Endothelial cell of umbilical vein (primary cell): ENCODE measurements around the gene PTPRU. TPM values are rescaled to one million over a fixed set of nuclear protein-coding genes. Genes with fewer than 3 reads are reported as not detected.

Experiments
- BruUV-seq: library from RNA; stranded (reverse); fragments of 400-500 nt; replicated peaks from 2 replicates; lab custom pipeline; 2021; lab: Mats Ljungman, UMichigan
- CTCF ChIA-PET: fragments of 300-600, 350-600 bp; sonication (Branson Sonifier 250); formaldehyde crosslinking; loops from one replicate; lab custom pipeline; 2021; ENCODE audit warnings: antibody characterized with exemption, inconsistent platforms; lab: Charles Lee
- POLR2A ChIA-PET: fragments of 300-600, 350-600 bp; sonication (Branson Sonifier 250); formaldehyde crosslinking; loops from one replicate; lab custom pipeline; 2021; ENCODE audit warnings: antibody characterized with exemption, inconsistent platforms; lab: Charles Lee
- DNase-seq: peaks from one replicate; pipeline ENCODE4 v3.0.0-alpha.2; 2011; ENCODE audit warnings: low read depth, low spot score
- FAIRE-seq: peaks from 2 replicates; lab custom pipeline; 2011; peaks lifted over from hg19 to GRCh38; lab: Jason Lieb, UNC
- H2AFZ ChIP-seq: 2 replicates; pipeline ENCODE4 v1.6.0; 2012; ENCODE audit warnings: low read depth, low read length, control low read depth, inconsistent platforms
- H3K27ac ChIP-seq: 2 replicates; pipeline ENCODE4 v1.5.1; 2011; ENCODE audit warnings: low read depth, mild to moderate bottlenecking, control low read depth, low read length, moderate library complexity; ENCODE audit not compliant: insufficient read depth
- H3K27me3 ChIP-seq, 2 experiments: 2 replicates each; pipeline versions ENCODE4 v1.6.0 to v1.6.1; 2011; ENCODE audit warnings: low read length in 2 of 2, mixed read lengths in 1 of 2; ENCODE audit not compliant: control insufficient read depth in 2 of 2, insufficient read depth in 2 of 2
- H3K36me3 ChIP-seq, 2 experiments: 2 replicates in 1 of 2; 3 replicates in 1 of 2; pipeline ENCODE4 v1.5.1; 2011; ENCODE audit warnings: low read length in 2 of 2, mild to moderate bottlenecking in 1 of 2, moderate library complexity in 1 of 2; ENCODE audit not compliant: control insufficient read depth in 2 of 2, insufficient read depth in 2 of 2; ENCODE audit errors: extremely low read depth in 1 of 2
- H3K4me1 ChIP-seq: 3 replicates; pipeline ENCODE4 v1.5.1; 2011; ENCODE audit warnings: mild to moderate bottlenecking, low read length; ENCODE audit not compliant: control insufficient read depth, insufficient read depth; ENCODE audit errors: extremely low read depth
- H3K4me2 ChIP-seq: 2 replicates; pipeline ENCODE4 v1.6.1; 2011; ENCODE audit warnings: low read length, control low read depth, mixed read lengths; ENCODE audit not compliant: insufficient read depth
- H3K4me3 ChIP-seq, 3 experiments: fragments of 200-600 bp in 1 of 3; sonication (generic), shearing (Covaris generic) in 1 of 3; replicated peaks in 1 of 3; 2 replicates each; pipeline ENCODE4 v1.5.1; 2011 to 2016; ENCODE audit warnings: control low read depth in 3 of 3, low read length in 3 of 3, mild to moderate bottlenecking in 2 of 3, inconsistent platforms in 1 of 3, low read depth in 1 of 3, moderate library complexity in 1 of 3; ENCODE audit not compliant: insufficient read depth in 1 of 3
- H3K79me2 ChIP-seq: 2 replicates; pipeline ENCODE4 v1.6.0; 2012; ENCODE audit warnings: low read length, inconsistent platforms; ENCODE audit not compliant: control insufficient read depth, insufficient read depth
- H3K9ac ChIP-seq: replicated peaks from 2 replicates; pipeline ENCODE3; 2011; ENCODE audit warnings: low read length, control low read depth; ENCODE audit not compliant: insufficient read depth; ENCODE audit errors: extremely low read depth
- H3K9me1 ChIP-seq: replicated peaks from 3 replicates; pipeline ENCODE4 v1.6.0; 2011; ENCODE audit warnings: mild to moderate bottlenecking, low read length; ENCODE audit not compliant: control insufficient read depth, insufficient read depth; ENCODE audit errors: extremely low read depth
- H3K9me3 ChIP-seq: replicated peaks from 2 replicates; pipeline ENCODE4 v1.5.1; 2012; ENCODE audit warnings: low read length, inconsistent platforms; ENCODE audit not compliant: control insufficient read depth, insufficient read depth
- H4K20me1 ChIP-seq: replicated peaks from 2 replicates; pipeline ENCODE3; 2011; ENCODE audit warnings: mild to moderate bottlenecking, low read length; ENCODE audit not compliant: control insufficient read depth, insufficient read depth; ENCODE audit errors: extremely low read depth
- EZH2 ChIP-seq: IDR thresholded peaks from 2 replicates; pipeline ENCODE4 v1.6.1; 2012; ENCODE audit warnings: borderline replicate concordance, low read depth, mild to moderate bottlenecking, moderate library complexity, low read length, inconsistent platforms; ENCODE audit not compliant: severe bottlenecking
- FOS ChIP-seq: IDR thresholded peaks from 2 replicates; pipeline ENCODE4 v1.6.1; 2011; ENCODE audit warnings: mild to moderate bottlenecking, low read length, moderate library complexity, borderline replicate concordance; ENCODE audit not compliant: insufficient read depth
- JUN ChIP-seq: IDR thresholded peaks from 2 replicates; pipeline ENCODE4 v1.6.1; 2011; ENCODE audit warnings: borderline replicate concordance, low read depth; ENCODE audit not compliant: insufficient read length, insufficient read depth
- MYC ChIP-seq: IDR thresholded peaks from one replicate; pipeline ENCODE4 v1.6.1; 2011; ENCODE audit warnings: mild to moderate bottlenecking, low read depth, low read length
- POLR2A ChIP-seq: IDR thresholded peaks from 2 replicates; pipeline ENCODE4 v1.6.1; 2012; ENCODE audit warnings: low read depth, mild to moderate bottlenecking, control low read depth, low read length
- POLR2AphosphoS5 ChIP-seq: IDR thresholded peaks from 2 replicates; pipeline ENCODE4 v1.6.1; 2012; ENCODE audit warnings: low read depth, mild to moderate bottlenecking, control low read depth, low read length, moderate library complexity; ENCODE audit not compliant: insufficient read depth
- dilution Hi-C: fragments of 300-500 bp; cut with MboI; formaldehyde crosslinking; loops from one replicate; pipeline ENCODE4 v1.15.0; 2019; ENCODE audit warnings: low sequenced_read_pairs; ENCODE audit not compliant: extremely low pct_ligation_motif_present
- intact Hi-C: fragments of 100-400 bp; cut with micrococcal nuclease; formaldehyde crosslinking; loops from one replicate; pipeline ENCODE4 v1.10.0; 2022
- polyA plus RNA-seq, 4 experiments: library from polyadenylated mRNA; depleted of rRNA in 3 of 4; stranded (reverse) in 3 of 4; unstranded in 1 of 4; fragments of >200 nt; gene quantifications; 2 replicates each; pipeline versions ENCODE4 v1.2.1 to v1.2.3, GENCODE V29; 2011 to 2012; ENCODE audit warnings: missing spikeins in 1 of 4
- total RNA-seq: library from RNA; stranded (reverse); gene quantifications from 2 replicates; pipeline ENCODE4 v1.2.3, GENCODE V29; 2021
- TF ChIP-seq, protein P1 (sequence below): IDR thresholded peaks from 2 replicates; pipeline ENCODE4 v1.6.1; 2011; ENCODE audit not compliant: insufficient read depth, insufficient read length

Gene PTPRU
- total and polyA plus RNA-seq, 2 donors (not counting 3 experiments of a cell fraction or from before 2014, with no cell fraction given): 0.58 to 2.6 TPM

DNA sequence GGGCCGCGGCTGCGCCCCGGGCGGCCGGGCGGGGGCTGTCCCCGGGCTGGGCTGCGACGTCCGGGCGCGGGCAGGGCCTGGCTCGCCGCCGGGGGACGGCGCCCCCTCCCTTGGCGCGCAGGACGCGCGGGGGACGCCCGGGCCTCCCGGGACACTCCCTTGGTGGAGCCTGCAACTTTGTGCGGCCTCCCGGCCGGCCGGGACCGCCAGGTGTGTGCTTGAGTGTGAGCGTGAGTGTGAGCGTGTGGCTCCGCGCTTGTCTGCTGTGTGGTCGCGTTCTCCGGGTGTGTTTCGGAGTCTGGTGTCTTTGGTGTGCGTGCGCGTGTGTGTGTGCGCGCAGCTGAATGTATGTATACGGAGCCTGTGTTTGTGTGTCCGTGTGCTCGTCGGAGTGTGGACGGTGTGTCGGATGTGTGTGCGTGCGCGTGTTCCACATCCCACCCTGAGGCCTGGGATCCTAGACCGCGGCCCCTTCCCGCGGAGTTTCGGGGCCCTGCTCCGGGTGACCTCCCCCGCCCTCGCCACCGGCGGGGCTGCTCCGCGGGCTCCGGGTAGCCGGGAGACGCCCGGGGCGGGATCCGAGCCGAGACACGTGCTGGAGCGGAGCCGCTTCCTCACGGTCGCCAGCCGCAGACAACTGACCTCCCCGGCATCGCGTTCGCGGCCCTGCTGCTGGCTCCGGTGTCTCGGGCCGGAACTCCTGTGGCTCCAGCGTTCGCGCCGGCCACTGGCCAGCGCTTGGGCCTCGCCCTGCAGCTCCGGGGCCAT is 1.7 kb downstream of the PTPRU start:
- H3K27ac ChIP-seq: no peak overlapping the region
- no peaks in the 10 kb centered on the region for H3K9me3 ChIP-seq
- H3K79me2 ChIP-seq: no peaks in the 10 kb centered on the region
- POLR2A ChIA-PET: no interaction called here
- H3K9me1 ChIP-seq: no peaks in the 10 kb centered on the region
- no TSS peak for BruUV-seq
- peak overlapping the region; percentile 7 for H3K4me2 ChIP-seq
- FAIRE-seq: no peak
- peak overlapping the region in 1 of 3 experiments; percentile 16 for H3K4me3 ChIP-seq
- H3K9ac ChIP-seq: no peak overlapping the region
- H3K27me3 ChIP-seq: peaks cover 34 to 35% of the 10 kb centered on the region in 2 experiments
- no peaks in the 10 kb centered on the region for H4K20me1 ChIP-seq
- dilution Hi-C loops: loop anchor here (25.0 kb wide), 1 partner anchor 849 kb away; no protein-coding TSS in a partner anchor
- H3K36me3 ChIP-seq: no peaks in the 10 kb centered on the region
- DNase-seq: peak; percentile 5
- H3K4me1 ChIP-seq: peaks cover 16% of the 10 kb centered on the region
- intact Hi-C loops: loop anchor here (2.0 to 5.0 kb wide), 4 partner anchors 144 to 471 kb away; no protein-coding TSS in a partner anchor
- TF ChIP-seq MYC (no peak), POLR2AphosphoS5 (no peak), FOS (no peak), POLR2A (no peak), JUN (no peak), EZH2 (peak; percentile 96)
- TF ChIP-seq, protein P1, sequence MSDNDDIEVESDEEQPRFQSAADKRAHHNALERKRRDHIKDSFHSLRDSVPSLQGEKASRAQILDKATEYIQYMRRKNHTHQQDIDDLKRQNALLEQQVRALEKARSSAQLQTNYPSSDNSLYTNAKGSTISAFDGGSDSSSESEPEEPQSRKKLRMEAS: no peak
- H2AFZ ChIP-seq: peak overlapping the region; percentile 12
- CTCF ChIA-PET: interaction anchor here (1.6 kb wide), 1 partner anchor 1470 kb away, joined by 4 read pairs; no protein-coding TSS in a partner anchor
